Measurements from ENCODE around the gene SEMA3A.
"Not testable (repeated sequence)": the region's sequence is repeated elsewhere in the genome, so short reads cannot be mapped to it uniquely, and the experiment has no call there.

DNA sequence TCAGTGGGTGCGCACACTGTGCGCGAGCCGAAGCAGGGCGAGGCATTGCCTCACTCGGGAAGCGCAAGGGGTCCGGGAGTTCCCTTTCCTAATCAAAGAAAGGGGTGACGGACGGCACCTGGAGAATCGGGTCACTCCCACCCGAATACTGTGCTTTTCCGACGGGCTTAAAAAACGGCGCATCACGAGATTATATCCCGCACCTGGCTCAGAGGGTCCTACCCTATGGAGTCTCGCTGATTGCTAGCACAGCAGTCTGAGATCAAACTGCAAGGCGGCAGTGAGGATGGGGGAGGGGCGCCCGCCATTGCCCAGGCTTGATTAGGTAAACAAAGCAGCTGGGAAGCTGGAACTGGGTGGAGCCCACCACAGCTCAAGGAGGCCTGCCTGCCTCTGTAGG is 44.2 kb downstream of the SEMA3A start:
- TF ChIP-seq EZH2 (IDR thresholded peaks at IDR 0.05; ENCODE audit: borderline replicate concordance, insufficient read depth, low read length, poor library complexity, severe bottlenecking); EP300 (conservative IDR thresholded peaks at IDR 0.05; ENCODE audit: poor library complexity, severe bottlenecking); SMC3 (conservative IDR thresholded peaks at IDR 0.05; ENCODE audit: poor library complexity): not testable (repeated sequence)
- TF ChIP-seq, protein P1, sequence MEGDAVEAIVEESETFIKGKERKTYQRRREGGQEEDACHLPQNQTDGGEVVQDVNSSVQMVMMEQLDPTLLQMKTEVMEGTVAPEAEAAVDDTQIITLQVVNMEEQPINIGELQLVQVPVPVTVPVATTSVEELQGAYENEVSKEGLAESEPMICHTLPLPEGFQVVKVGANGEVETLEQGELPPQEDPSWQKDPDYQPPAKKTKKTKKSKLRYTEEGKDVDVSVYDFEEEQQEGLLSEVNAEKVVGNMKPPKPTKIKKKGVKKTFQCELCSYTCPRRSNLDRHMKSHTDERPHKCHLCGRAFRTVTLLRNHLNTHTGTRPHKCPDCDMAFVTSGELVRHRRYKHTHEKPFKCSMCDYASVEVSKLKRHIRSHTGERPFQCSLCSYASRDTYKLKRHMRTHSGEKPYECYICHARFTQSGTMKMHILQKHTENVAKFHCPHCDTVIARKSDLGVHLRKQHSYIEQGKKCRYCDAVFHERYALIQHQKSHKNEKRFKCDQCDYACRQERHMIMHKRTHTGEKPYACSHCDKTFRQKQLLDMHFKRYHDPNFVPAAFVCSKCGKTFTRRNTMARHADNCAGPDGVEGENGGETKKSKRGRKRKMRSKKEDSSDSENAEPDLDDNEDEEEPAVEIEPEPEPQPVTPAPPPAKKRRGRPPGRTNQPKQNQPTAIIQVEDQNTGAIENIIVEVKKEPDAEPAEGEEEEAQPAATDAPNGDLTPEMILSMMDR (IDR thresholded peaks at IDR 0.05; ENCODE audit: poor library complexity, severe bottlenecking), result not testable (repeated sequence)
- TF ChIP-seq, protein P2, sequence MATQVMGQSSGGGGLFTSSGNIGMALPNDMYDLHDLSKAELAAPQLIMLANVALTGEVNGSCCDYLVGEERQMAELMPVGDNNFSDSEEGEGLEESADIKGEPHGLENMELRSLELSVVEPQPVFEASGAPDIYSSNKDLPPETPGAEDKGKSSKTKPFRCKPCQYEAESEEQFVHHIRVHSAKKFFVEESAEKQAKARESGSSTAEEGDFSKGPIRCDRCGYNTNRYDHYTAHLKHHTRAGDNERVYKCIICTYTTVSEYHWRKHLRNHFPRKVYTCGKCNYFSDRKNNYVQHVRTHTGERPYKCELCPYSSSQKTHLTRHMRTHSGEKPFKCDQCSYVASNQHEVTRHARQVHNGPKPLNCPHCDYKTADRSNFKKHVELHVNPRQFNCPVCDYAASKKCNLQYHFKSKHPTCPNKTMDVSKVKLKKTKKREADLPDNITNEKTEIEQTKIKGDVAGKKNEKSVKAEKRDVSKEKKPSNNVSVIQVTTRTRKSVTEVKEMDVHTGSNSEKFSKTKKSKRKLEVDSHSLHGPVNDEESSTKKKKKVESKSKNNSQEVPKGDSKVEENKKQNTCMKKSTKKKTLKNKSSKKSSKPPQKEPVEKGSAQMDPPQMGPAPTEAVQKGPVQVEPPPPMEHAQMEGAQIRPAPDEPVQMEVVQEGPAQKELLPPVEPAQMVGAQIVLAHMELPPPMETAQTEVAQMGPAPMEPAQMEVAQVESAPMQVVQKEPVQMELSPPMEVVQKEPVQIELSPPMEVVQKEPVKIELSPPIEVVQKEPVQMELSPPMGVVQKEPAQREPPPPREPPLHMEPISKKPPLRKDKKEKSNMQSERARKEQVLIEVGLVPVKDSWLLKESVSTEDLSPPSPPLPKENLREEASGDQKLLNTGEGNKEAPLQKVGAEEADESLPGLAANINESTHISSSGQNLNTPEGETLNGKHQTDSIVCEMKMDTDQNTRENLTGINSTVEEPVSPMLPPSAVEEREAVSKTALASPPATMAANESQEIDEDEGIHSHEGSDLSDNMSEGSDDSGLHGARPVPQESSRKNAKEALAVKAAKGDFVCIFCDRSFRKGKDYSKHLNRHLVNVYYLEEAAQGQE (IDR thresholded peaks at IDR 0.05; ENCODE audit: borderline replicate concordance), result not testable (repeated sequence)

Data from neural cell (in vitro differentiated cells).